Measurements from ENCODE around the gene GADD45G.

GADD45G gene

GRCh38 chr9:89610391-89610925, 5.6 kb downstream of the GADD45G start:
- no peak for ATAC-seq
- no peak for TF ChIP-seq TCF4 (CRISPR knock-in tag; IDR thresholded peaks at IDR 0.05; ENCODE audit: borderline replicate concordance)
- TF ChIP-seq ZNF565 (CRISPR knock-in tag; conservative IDR thresholded peaks at IDR 0.05; ENCODE audit: low read depth), result no peak
- no peak for TF ChIP-seq BACH2 (CRISPR knock-in tag; IDR thresholded peaks at IDR 0.05; ENCODE audit: borderline replicate concordance)
- TF ChIP-seq PATZ1 (CRISPR knock-in tag; IDR thresholded peaks at IDR 0.05; ENCODE audit: borderline replicate concordance), result no peak
- no peak for TF ChIP-seq CSRNP3 (CRISPR knock-in tag; IDR thresholded peaks at IDR 0.05)
- no peak for TF ChIP-seq ZNF70 (CRISPR knock-in tag; IDR thresholded peaks at IDR 0.05)
- no peak for TF ChIP-seq ISL1 (CRISPR knock-in tag; IDR thresholded peaks at IDR 0.05)
- TF ChIP-seq, protein P1, sequence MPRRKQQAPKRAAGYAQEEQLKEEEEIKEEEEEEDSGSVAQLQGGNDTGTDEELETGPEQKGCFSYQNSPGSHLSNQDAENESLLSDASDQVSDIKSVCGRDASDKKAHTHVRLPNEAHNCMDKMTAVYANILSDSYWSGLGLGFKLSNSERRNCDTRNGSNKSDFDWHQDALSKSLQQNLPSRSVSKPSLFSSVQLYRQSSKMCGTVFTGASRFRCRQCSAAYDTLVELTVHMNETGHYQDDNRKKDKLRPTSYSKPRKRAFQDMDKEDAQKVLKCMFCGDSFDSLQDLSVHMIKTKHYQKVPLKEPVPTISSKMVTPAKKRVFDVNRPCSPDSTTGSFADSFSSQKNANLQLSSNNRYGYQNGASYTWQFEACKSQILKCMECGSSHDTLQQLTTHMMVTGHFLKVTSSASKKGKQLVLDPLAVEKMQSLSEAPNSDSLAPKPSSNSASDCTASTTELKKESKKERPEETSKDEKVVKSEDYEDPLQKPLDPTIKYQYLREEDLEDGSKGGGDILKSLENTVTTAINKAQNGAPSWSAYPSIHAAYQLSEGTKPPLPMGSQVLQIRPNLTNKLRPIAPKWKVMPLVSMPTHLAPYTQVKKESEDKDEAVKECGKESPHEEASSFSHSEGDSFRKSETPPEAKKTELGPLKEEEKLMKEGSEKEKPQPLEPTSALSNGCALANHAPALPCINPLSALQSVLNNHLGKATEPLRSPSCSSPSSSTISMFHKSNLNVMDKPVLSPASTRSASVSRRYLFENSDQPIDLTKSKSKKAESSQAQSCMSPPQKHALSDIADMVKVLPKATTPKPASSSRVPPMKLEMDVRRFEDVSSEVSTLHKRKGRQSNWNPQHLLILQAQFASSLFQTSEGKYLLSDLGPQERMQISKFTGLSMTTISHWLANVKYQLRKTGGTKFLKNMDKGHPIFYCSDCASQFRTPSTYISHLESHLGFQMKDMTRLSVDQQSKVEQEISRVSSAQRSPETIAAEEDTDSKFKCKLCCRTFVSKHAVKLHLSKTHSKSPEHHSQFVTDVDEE (CRISPR knock-in tag; IDR thresholded peaks at IDR 0.05), result no peak
- no peak for TF ChIP-seq ZC3H10 (CRISPR knock-in tag; IDR thresholded peaks at IDR 0.05)
- TF ChIP-seq PPARA (CRISPR knock-in tag; IDR thresholded peaks at IDR 0.05; ENCODE audit: borderline replicate concordance), result no peak
- no peak for TF ChIP-seq ZFP3 (CRISPR knock-in tag; IDR thresholded peaks at IDR 0.05)
- TF ChIP-seq ZNF8 (CRISPR knock-in tag; IDR thresholded peaks at IDR 0.05), result no peak
- no peak for TF ChIP-seq GLIS3 (CRISPR knock-in tag; IDR thresholded peaks at IDR 0.05)
- no peak for TF ChIP-seq ARNTL (CRISPR knock-in tag; IDR thresholded peaks at IDR 0.05; ENCODE audit: borderline replicate concordance, low read depth)
- TF ChIP-seq SNAI2 (CRISPR knock-in tag; IDR thresholded peaks at IDR 0.05), result no peak
- TF ChIP-seq, protein P2, sequence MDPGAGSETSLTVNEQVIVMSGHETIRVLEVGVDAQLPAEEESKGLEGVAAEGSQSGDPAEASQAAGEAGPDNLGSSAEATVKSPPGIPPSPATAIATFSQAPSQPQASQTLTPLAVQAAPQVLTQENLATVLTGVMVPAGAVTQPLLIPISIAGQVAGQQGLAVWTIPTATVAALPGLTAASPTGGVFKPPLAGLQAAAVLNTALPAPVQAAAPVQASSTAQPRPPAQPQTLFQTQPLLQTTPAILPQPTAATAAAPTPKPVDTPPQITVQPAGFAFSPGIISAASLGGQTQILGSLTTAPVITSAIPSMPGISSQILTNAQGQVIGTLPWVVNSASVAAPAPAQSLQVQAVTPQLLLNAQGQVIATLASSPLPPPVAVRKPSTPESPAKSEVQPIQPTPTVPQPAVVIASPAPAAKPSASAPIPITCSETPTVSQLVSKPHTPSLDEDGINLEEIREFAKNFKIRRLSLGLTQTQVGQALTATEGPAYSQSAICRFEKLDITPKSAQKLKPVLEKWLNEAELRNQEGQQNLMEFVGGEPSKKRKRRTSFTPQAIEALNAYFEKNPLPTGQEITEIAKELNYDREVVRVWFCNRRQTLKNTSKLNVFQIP (CRISPR knock-in tag; IDR thresholded peaks at IDR 0.05; ENCODE audit: borderline replicate concordance, low read depth), result no peak

GRCh38 chr9:89611425-89611824, 6.6 kb downstream of the GADD45G start:
- no peak for ATAC-seq
- TF ChIP-seq CREB5 (CRISPR knock-in tag; IDR thresholded peaks at IDR 0.05; ENCODE audit: low read depth), result no peak
- TF ChIP-seq ARNTL (CRISPR knock-in tag; IDR thresholded peaks at IDR 0.05; ENCODE audit: borderline replicate concordance, low read depth), result no peak
- no peak for TF ChIP-seq CSDC2 (CRISPR knock-in tag; IDR thresholded peaks at IDR 0.05)
- no peak for TF ChIP-seq CSRNP3 (CRISPR knock-in tag; IDR thresholded peaks at IDR 0.05)
- no peak for TF ChIP-seq TCF4 (CRISPR knock-in tag; IDR thresholded peaks at IDR 0.05; ENCODE audit: borderline replicate concordance)
- no peak for TF ChIP-seq BACH2 (CRISPR knock-in tag; IDR thresholded peaks at IDR 0.05; ENCODE audit: borderline replicate concordance)
- TF ChIP-seq OSR1 (CRISPR knock-in tag; IDR thresholded peaks at IDR 0.05), result no peak
- no peak for TF ChIP-seq ISL1 (CRISPR knock-in tag; IDR thresholded peaks at IDR 0.05)
- no peak for TF ChIP-seq ZNF8 (CRISPR knock-in tag; IDR thresholded peaks at IDR 0.05)
- TF ChIP-seq PPARA (CRISPR knock-in tag; IDR thresholded peaks at IDR 0.05; ENCODE audit: borderline replicate concordance), result no peak
- TF ChIP-seq SNAI2 (CRISPR knock-in tag; IDR thresholded peaks at IDR 0.05), result no peak
- TF ChIP-seq ZC3H10 (CRISPR knock-in tag; IDR thresholded peaks at IDR 0.05), result no peak
- TF ChIP-seq RARB (CRISPR knock-in tag; IDR thresholded peaks at IDR 0.05), result no peak
- no peak for TF ChIP-seq ZNF70 (CRISPR knock-in tag; IDR thresholded peaks at IDR 0.05)
- TF ChIP-seq ZFP30 (CRISPR knock-in tag; IDR thresholded peaks at IDR 0.05), result no peak
- no peak for TF ChIP-seq GLIS3 (CRISPR knock-in tag; IDR thresholded peaks at IDR 0.05)

All from SK-N-SH treated with all-trans-retinoic acid at 6 μM for 48 hours (cell line).